Measurements from ENCODE around the gene PER1.

GRCh38 chr17:8153525-8153956 lies 1.3 kb upstream of the PER1 start:
- TF ChIP-seq CTCF (conservative IDR thresholded peaks at IDR 0.05 in 1 of 2, IDR thresholded peaks at IDR 0.05 in 1 of 2; ENCODE audit: extremely low read depth in 1 of 2, insufficient read depth in 1 of 2, low read depth in 1 of 2, low read length in 2 of 2) (no peak), EZH2 (IDR thresholded peaks at IDR 0.05; ENCODE audit: borderline replicate concordance, low read length) (no peak)
